Right lung (tissue), 5 donors: ENCODE data around the gene ZCWPW2. TPM values are rescaled to one million over a fixed set of nuclear protein-coding genes. Genes with fewer than 3 reads are reported as not detected.

ENCODE experiments used
- DNase-seq, 2 donors: peaks; one replicate each; pipeline ENCODE4 v3.0.0-alpha.2; 2013
- polyA plus RNA-seq, 5 donors: library from polyadenylated mRNA; unstranded; fragments of 120-200 nt; gene quantifications; one replicate each; pipeline versions ENCODE4 v1.2.1 to v1.2.3, GENCODE V29; 2013; ENCODE audit warnings: inconsistent platforms in 1 of 5, low replicate concordance in 1 of 5; ENCODE audit not compliant: insufficient read length in 5 of 5, insufficient read depth in 1 of 5

The ZCWPW2 gene
- polyA plus RNA-seq, 5 donors = 1.8 to 3.5 (median 2.6) TPM

GRCh38 chr3:28349469-28350000 lies 1.0 kb downstream of the ZCWPW2 start:
- DNase-seq = no peak

GRCh38 chr3:28376424-28376823 lies 27.9 kb downstream of the ZCWPW2 start:
- peak; percentile 16 to 32 for DNase-seq

DNA sequence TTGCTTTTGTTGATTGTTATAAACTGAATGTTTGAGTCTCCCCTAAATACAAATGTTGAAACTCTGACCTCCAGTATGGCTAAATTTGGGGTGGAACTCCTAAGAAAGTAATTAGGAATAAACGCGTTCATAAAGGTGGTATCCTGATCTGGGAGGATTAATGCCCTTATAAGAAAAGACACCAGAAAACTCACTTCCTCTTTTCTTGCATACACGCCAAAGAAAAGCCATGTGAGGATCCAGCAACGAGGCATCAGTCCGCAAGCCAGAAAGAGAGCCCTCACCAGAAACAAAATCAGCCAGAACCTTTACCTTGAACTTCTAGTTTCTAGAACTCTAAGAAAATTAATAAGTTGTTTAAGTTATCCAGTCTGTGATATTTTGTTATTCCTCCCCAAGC lies 37.5 kb downstream of the ZCWPW2 start:
- DNase-seq = no peak

DNA sequence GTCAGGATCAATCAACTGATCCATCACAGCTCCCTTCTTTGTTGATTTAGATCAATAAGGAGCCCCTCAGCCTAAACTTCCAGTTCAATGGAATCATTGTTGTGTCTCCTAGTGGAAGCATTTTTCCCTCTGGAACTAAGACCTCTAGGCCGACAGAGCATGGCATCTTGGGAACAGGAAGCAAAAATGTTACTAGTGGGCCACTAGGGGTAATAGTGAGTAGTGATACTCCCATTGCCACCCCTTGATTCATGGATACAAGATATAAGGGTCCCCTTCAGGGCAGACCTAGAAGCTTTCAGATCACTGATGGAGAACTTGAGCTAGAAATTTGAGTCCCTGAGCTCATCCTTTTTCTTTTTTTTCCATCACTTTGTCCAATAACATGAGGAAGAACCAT lies 40.5 kb downstream of the ZCWPW2 start:
- no peak for DNase-seq

GRCh38 chr3:28399206-28399605 lies 50.7 kb downstream of the ZCWPW2 start:
- no peak for DNase-seq

DNA sequence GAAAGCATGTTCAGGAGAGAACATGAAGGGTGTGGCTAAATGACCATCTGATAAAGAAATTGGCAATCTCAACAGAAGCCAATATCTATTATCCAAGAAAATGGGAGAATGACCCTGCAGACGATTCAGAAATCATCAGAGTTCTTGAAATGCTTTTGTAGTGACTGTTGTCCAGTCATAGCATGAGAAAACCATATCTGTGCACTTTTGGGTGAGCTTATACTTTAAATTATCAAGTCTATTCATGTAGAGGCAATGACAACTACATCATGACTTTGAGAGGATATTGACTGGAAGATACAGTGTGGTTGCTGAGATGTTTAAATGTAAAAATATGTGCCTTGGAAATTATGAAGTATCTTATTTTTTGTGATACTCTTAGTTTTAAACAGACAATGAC lies 57.7 kb downstream of the ZCWPW2 start:
- DNase-seq = no peak

DNA sequence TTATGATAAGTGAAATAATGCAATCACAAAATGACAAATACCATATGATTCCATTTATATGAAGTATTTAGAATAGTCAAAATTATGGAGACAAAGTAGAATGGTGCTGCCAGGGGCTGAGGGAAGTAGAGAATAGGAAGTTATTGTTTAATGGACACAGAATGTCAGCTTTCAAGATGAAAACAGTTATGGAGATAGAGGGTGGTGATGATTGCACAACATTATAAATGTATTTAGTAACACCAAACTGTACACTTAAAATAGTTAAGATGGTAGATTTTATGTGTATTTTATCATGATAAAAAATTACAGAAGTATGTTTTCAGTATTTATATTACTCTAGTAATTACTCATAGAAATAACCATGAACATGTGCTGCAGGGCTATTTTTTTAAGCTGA lies 100.9 kb downstream of the ZCWPW2 start:
- no peak for DNase-seq

DNA sequence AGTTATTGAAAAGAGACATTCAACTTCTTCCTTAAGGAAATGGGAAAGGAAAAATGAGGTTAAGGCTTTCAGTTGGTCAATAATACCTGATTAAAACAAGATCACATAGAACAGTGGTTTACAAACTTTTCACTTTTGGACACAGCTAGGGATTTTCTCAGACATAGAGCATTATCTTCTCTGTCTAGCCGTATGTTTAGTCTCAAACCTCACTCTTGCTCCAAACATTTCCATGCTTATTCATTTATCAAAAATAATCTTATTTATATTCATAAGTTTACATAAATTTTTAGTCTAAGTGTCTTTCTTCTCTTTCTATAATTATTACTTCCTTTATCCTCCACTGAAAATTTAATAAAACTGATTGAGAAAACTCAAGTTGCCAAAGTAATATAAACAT lies 114.3 kb downstream of the ZCWPW2 start:
- DNase-seq = peak; percentile 13 to 25

- no peak for DNase-seq
Observed at GRCh38 chr3:28467414-28467813, 118.9 kb downstream of the ZCWPW2 start.

- DNase-seq = peak; percentile 24 to 26
Observed at GRCh38 chr3:28476194-28476593, 127.7 kb downstream of the ZCWPW2 start.

DNA sequence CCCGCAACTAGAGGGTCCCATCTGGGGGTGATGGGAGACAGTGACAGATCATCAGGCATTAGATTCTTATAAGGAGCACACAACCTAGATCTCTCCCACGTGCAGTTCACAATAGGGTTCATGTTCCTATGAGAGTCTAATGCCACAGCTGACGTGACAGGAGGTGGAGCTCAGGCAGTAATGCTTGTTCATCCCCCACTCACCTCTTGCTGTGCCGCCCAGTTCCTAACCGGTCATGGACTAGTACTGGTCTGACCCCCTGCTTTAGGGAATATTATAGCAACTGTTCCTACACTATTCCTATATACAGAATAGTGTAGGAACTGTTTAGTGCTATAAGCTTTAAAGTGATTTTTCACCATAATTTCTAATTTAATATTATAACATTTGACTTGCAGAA lies 128.2 kb downstream of the ZCWPW2 start:
- no peak for DNase-seq

DNA sequence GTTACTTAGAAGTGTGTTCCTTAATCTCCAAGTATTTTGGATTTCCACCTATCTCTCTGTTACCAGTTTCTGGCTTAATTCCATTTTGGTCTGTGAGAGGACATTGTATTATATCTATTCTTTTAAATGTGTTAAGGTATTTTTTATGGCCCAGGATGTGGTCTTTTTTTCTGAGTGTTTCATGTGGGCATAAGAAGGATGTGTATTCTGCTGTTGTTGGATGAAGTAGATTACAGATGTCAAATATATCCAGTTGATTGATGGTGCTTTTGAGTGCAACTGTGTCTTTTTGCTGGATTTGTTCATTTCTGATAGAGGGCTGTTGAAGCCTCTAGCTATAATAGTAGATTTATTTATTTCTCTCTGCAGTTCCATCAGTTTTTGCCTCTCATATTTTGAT lies 136.6 kb downstream of the ZCWPW2 start:
- DNase-seq = no peak

GRCh38 chr3:28495301-28495700 lies 146.8 kb downstream of the ZCWPW2 start:
- no peak for DNase-seq

DNA sequence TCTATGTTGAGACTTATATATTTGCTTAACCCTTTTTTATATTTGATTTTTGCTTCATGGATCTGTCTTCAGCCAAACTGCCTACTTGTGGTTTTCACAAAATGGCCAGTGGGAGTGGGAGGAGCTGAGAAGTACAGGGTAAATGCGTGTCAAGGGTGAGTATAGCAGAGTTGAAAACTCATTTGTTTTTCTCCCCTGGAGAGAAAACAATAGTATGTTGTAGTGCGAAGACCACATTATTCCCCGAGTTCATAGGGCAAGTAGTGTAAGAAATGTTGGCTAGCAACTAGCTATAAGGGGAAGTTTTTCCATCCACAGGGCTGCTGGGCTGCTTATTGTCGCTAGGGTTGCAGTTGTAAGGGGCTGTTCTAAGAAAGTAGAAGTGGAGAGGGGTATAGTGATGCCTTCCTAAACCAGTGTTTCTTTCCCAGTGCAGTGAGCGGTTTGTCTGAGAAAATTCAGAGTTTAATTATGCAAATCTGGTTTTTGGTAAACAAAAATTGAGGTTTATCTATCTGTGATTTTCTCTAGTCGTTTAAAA lies 153.9 kb downstream of the ZCWPW2 start:
- no peak for DNase-seq

- DNase-seq = no peak
Observed at GRCh38 chr3:28504976-28505375, 156.5 kb downstream of the ZCWPW2 start.

GRCh38 chr3:28521663-28522062 lies 173.1 kb downstream of the ZCWPW2 start:
- DNase-seq = no peak

DNA sequence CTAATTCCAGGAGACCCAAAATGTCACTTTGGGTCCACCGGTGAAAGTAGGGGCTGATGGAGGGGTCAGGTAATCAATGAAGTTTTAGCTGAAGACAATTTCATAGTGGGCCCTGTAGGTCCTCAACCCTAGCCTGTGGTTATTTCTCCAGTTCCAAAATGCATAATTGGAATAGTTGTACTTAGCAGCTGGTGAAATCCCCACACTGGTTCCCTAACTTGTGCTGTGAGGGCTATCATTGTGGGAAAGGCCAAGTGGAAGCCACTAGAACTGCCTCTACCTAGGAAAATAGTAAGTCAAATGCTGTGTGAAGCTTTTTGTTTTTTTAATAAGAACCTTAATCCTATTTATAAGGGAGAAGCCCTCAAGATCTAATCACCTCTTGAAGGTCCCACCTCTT lies 193.8 kb downstream of the ZCWPW2 start:
- DNase-seq = no peak

DNA sequence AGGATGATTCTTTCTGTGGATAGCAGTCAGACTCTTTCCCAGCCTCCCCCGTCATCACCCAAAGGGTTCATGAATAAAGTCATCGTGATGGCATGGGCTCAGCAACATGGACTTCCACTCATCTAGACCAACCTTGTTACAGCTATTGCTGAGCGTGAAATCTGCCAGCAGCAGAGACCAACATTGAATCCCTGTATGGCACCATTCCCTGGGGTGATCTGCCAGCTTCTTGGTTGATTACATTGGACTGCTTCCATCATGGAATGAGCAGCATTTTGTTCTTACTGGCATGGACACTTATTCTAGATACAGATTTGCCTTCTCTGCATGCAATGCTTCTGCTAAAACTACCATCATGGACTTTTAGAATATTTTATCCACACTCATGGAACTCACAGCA lies 195.7 kb downstream of the ZCWPW2 start:
- no peak for DNase-seq

DNA sequence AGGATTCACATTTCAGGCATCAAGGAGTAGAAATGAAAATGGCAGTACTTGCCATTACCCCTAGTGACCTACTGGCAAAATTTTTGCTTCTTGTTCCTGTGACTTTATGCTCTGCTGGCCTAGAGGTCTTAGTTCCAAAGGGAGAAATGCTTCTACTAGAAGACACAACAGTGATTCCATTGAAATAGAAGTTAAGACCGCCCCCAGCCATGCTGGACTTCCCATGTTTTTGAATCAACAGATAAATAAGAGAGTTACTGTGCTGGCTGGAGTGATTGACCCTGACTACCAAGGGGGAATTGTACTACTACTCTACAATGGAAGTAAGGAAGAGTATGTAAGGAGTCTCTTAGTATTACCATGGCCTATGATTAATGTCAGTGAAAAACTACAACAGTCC lies 196.3 kb downstream of the ZCWPW2 start:
- DNase-seq = no peak

DNA sequence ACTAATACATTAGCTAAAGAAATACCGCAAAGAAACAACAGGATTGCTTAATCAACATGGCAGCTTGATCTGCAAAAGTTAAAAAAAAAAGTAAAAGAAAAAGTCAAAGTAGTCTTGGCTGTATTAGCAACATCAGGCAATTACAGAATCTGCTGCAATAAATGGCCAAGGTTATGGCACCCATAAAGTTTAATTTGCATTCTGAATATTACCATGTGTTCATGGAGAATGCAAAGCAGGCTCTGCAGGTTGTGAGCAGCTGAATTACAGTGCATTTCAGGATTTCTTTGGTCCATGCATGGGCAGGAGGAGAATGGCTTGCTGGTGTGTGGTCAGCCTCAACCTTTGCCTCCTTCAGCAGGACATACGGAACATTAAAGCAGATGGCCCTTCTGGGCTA lies 199.2 kb downstream of the ZCWPW2 start:
- no peak for DNase-seq

DNA sequence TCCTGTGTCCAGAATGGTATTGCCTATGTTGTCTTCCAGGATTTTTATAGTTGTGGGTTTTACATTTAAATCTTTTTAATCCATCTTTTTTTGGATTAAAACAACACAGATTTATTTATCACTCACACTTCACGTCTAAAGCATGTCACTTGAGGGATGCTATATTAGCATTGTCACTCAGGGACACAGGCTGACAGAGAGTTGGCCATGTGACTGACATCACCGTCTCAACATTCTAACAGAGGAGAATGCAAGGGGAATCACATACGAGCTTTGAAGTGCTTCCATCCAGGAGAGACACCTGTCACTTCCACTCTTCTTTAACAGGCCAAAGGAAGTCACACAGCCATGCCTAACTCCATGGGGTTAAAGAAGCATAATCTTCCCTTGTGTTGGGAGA lies 204.7 kb downstream of the ZCWPW2 start:
- DNase-seq = no peak

DNA sequence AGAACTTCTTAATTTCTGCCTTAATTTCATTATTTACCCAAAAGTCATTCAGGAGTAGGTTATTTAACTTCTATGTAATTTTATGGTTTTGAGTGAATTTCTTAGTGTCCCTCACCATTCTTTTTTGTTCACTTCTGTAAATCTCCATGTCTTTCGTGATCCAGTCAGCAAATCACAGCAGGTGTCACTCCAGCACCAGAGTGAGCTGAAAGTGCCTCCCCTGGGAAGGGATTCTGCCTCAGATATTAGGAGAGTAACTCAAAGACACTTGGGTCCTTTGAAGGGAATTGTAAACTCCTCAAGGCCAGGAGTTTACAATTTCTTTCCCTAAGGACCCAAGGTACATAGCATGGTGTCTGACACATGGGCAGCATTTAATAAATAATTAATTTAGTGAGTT lies 207.7 kb downstream of the ZCWPW2 start:
- no peak for DNase-seq

- DNase-seq = no peak
Observed at GRCh38 chr3:28564211-28564610, 215.7 kb downstream of the ZCWPW2 start.

DNA sequence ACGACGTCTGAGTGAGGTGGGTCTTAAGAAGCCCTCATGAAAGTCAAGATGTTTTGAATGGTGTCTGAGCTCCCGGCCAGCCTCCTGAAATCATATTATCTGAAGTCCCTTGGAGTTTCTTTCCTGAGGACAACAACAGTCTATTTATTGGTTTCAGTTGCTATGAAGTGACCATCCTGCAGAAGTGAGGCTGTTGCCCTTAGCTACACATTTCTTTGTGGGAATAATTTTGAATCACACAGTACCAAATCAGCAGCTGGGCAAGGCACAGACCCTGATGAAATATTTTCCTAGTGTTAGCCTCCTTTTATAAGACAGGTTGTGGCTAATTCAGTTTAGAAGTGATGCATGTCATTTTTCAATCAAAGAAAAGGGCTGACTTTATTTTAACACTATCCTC lies 220.8 kb downstream of the ZCWPW2 start:
- DNase-seq = no peak

- no peak for DNase-seq
Observed at GRCh38 chr3:28574036-28574435, 225.5 kb downstream of the ZCWPW2 start.
